ENCODE results near the gene EPHB1. TPM values are rescaled to one million over a fixed set of nuclear protein-coding genes. Genes with fewer than 3 reads are reported as not detected.

Gene EPHB1
- total RNA-seq, 1 experiment from 2014 or later: 0.73 TPM

- no peaks in the 10 kb centered on the region for H3K4me1 Mint-ChIP-seq (ENCODE audit: low read depth, unreplicated experiment)
- no TSS peak for BruUV-seq (replicated peaks)
- TF ChIP-seq CTCF (IDR thresholded peaks at IDR 0.05; ENCODE audit: unreplicated experiment): no peak
- no peak for DNase-seq
- peaks cover 7% of the 10 kb centered on the region for H3K9me3 Mint-ChIP-seq (ENCODE audit: low read depth, unreplicated experiment)
- CTCF ChIA-PET: no interaction called here
- peaks cover 33% of the 10 kb centered on the region for H3K27me3 Mint-ChIP-seq (ENCODE audit: unreplicated experiment)
- no peak overlapping the region for H3K4me3 Mint-ChIP-seq (ENCODE audit: low read depth, unreplicated experiment)
- intact Hi-C loops (cut with micrococcal nuclease; ENCODE audit: unreplicated experiment): no loop called here
- no peaks in the 10 kb centered on the region for H3K36me3 Mint-ChIP-seq (ENCODE audit: insufficient read depth, unreplicated experiment)
- H3K27ac Mint-ChIP-seq (ENCODE audit: unreplicated experiment): no peak overlapping the region
Measured at GRCh38 chr3:135147657-135148056, 352.6 kb downstream of the EPHB1 start.

- Mint-ChIP-seq H3K36me3 (ENCODE audit: insufficient read depth, unreplicated experiment) (no peaks in the 10 kb centered on the region), H3K27me3 (ENCODE audit: unreplicated experiment) (peaks cover 31% of the 10 kb centered on the region), H3K4me1 (ENCODE audit: low read depth, unreplicated experiment) (no peaks in the 10 kb centered on the region), H3K27ac (ENCODE audit: unreplicated experiment) (no peak overlapping the region), H3K9me3 (ENCODE audit: low read depth, unreplicated experiment) (peaks cover 7% of the 10 kb centered on the region), H3K4me3 (ENCODE audit: low read depth, unreplicated experiment) (no peak overlapping the region)
- no TSS peak for BruUV-seq (replicated peaks)
- CTCF ChIA-PET: no interaction called here
- DNase-seq: no peak
- no peak for TF ChIP-seq CTCF (IDR thresholded peaks at IDR 0.05; ENCODE audit: unreplicated experiment)
- intact Hi-C loops (cut with micrococcal nuclease; ENCODE audit: unreplicated experiment): no loop called here
Measured at GRCh38 chr3:135148398-135149020, 353.4 kb downstream of the EPHB1 start.

GRCh38 chr3:135149707-135150681 is 354.9 kb downstream of the EPHB1 start:
- CTCF ChIA-PET: no interaction called here
- Mint-ChIP-seq H3K9me3 (ENCODE audit: low read depth, unreplicated experiment) (peaks cover 9% of the 10 kb centered on the region), H3K27me3 (ENCODE audit: unreplicated experiment) (peaks cover 44% of the 10 kb centered on the region), H3K4me1 (ENCODE audit: low read depth, unreplicated experiment) (no peaks in the 10 kb centered on the region), H3K36me3 (ENCODE audit: insufficient read depth, unreplicated experiment) (no peaks in the 10 kb centered on the region), H3K4me3 (ENCODE audit: low read depth, unreplicated experiment) (no peak overlapping the region), H3K27ac (ENCODE audit: unreplicated experiment) (no peak overlapping the region)
- DNase-seq: no peak
- TF ChIP-seq CTCF (IDR thresholded peaks at IDR 0.05; ENCODE audit: unreplicated experiment): no peak
- intact Hi-C loops (cut with micrococcal nuclease; ENCODE audit: unreplicated experiment): no loop called here
- no TSS peak for BruUV-seq (replicated peaks)

GRCh38 chr3:135154186-135154585 is 359.1 kb downstream of the EPHB1 start:
- peaks cover 42% of the 10 kb centered on the region for H3K27me3 Mint-ChIP-seq (ENCODE audit: unreplicated experiment)
- H3K9me3 Mint-ChIP-seq (ENCODE audit: low read depth, unreplicated experiment): peaks cover 9% of the 10 kb centered on the region
- DNase-seq: no peak
- no peak overlapping the region for H3K4me3 Mint-ChIP-seq (ENCODE audit: low read depth, unreplicated experiment)
- TF ChIP-seq CTCF (IDR thresholded peaks at IDR 0.05; ENCODE audit: unreplicated experiment): no peak
- no TSS peak for BruUV-seq (replicated peaks)
- intact Hi-C loops (cut with micrococcal nuclease; ENCODE audit: unreplicated experiment): no loop called here
- CTCF ChIA-PET: no interaction called here
- no peaks in the 10 kb centered on the region for H3K4me1 Mint-ChIP-seq (ENCODE audit: low read depth, unreplicated experiment)
- H3K36me3 Mint-ChIP-seq (ENCODE audit: insufficient read depth, unreplicated experiment): no peaks in the 10 kb centered on the region
- H3K27ac Mint-ChIP-seq (ENCODE audit: unreplicated experiment): no peak overlapping the region

Measured in Calu3 (cell line).